SK-N-SH treated with all-trans-retinoic acid at 6 μM for 48 hours (cell line): ENCODE measurements around the gene AOPEP.

ENCODE experiments used
- BACH2 ChIP-seq: fragments of 250-450 bp; sonication (Bioruptor Pico); IDR thresholded peaks from 2 replicates; pipeline ENCODE4 v1.9.0; 2021; ENCODE audit warnings: mild to moderate bottlenecking, borderline replicate concordance
- CSRNP3 ChIP-seq: fragments of 250-450 bp; sonication (Bioruptor Pico); IDR thresholded peaks from 2 replicates; pipeline ENCODE4 v1.5.1; 2021; ENCODE audit warnings: mild to moderate bottlenecking, moderate library complexity
- ISL1 ChIP-seq: fragments of 250-450 bp; sonication (Bioruptor Pico); IDR thresholded peaks from 2 replicates; pipeline ENCODE4 v2.1.2; 2022; ENCODE audit warnings: mild to moderate bottlenecking, moderate library complexity
- OSR1 ChIP-seq: fragments of 250-450 bp; sonication (Bioruptor Pico); IDR thresholded peaks from 2 replicates; pipeline ENCODE4 v1.8.0; 2022; ENCODE audit warnings: moderate library complexity, mild to moderate bottlenecking, inconsistent platforms
- PATZ1 ChIP-seq: fragments of 250-450 bp; sonication (Bioruptor Pico); IDR thresholded peaks from 2 replicates; pipeline ENCODE4 v1.8.0; 2020; ENCODE audit warnings: mild to moderate bottlenecking, moderate library complexity, borderline replicate concordance
- PPARA ChIP-seq: fragments of 250-450 bp; sonication (Bioruptor Pico); IDR thresholded peaks from 2 replicates; pipeline ENCODE4 v1.5.0; 2020; ENCODE audit warnings: mild to moderate bottlenecking, borderline replicate concordance
- RARB ChIP-seq: fragments of 250-450 bp; sonication (Bioruptor Pico); IDR thresholded peaks from 2 replicates; pipeline ENCODE4 v1.8.0; 2021; ENCODE audit warnings: mild to moderate bottlenecking, moderate library complexity
- SNAI2 ChIP-seq: fragments of 250-450 bp; sonication (Bioruptor Pico); IDR thresholded peaks from 2 replicates; pipeline ENCODE4 v1.5.0; 2020; ENCODE audit warnings: mild to moderate bottlenecking, moderate library complexity
- ZC3H10 ChIP-seq: fragments of 250-450 bp; sonication (Bioruptor Pico); IDR thresholded peaks from 2 replicates; pipeline ENCODE4 v1.5.1; 2021; ENCODE audit warnings: mild to moderate bottlenecking, moderate library complexity
- ZFP3 ChIP-seq: fragments of 250-450 bp; sonication (Bioruptor Pico); IDR thresholded peaks from 2 replicates; pipeline ENCODE4 v1.5.0; 2020; ENCODE audit warnings: mild to moderate bottlenecking, moderate library complexity
- ZNF70 ChIP-seq: fragments of 450-650 bp; formaldehyde crosslinking; IDR thresholded peaks from 2 replicates; pipeline ENCODE4 v1.5.0; 2020; ENCODE audit warnings: mild to moderate bottlenecking, moderate library complexity
- TF ChIP-seq, protein P1 (sequence below): fragments of 250-450 bp; sonication (Bioruptor Pico); IDR thresholded peaks from 2 replicates; pipeline ENCODE4 v1.5.1; 2020; ENCODE audit warnings: low read depth, mild to moderate bottlenecking, moderate library complexity

DNA sequence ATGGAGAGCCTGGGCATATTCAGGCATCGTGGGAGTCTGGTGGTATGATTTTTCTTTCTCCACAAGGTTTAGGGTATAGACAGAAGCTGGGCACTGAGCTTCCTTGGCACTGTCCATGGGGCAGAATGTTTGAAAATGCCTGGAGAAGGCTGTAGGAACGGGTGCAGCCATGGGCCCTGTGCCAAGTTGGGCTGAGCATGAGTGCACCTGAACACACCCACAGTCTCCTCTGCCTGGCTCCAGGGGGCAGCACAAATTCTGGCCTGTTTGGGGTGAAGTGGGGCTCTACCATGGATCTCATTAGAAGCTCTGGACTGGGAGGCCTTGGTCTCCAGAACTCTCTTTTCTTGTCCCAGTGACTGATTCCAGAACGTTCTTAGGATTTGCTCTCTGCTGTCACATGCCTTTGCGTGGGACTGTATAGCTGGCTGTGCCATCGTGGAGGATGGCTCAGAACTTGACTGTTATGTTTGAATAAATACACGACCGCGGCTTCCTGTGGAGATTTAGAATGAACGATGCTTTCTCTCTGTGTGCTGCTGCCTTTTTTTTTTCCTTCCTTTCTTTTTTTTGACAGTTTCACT, 361.3 kb downstream of the AOPEP start:
- TF ChIP-seq ISL1 (no peak), CSRNP3 (CRISPR knock-in tag) (no peak), PATZ1 (CRISPR knock-in tag) (no peak), ZC3H10 (no peak), RARB (CRISPR knock-in tag) (no peak), PPARA (CRISPR knock-in tag) (no peak), ZFP3 (no peak), ZNF70 (CRISPR knock-in tag) (no peak), BACH2 (CRISPR knock-in tag) (no peak), OSR1 (no peak), SNAI2 (CRISPR knock-in tag) (no peak)
- TF ChIP-seq, protein P1, sequence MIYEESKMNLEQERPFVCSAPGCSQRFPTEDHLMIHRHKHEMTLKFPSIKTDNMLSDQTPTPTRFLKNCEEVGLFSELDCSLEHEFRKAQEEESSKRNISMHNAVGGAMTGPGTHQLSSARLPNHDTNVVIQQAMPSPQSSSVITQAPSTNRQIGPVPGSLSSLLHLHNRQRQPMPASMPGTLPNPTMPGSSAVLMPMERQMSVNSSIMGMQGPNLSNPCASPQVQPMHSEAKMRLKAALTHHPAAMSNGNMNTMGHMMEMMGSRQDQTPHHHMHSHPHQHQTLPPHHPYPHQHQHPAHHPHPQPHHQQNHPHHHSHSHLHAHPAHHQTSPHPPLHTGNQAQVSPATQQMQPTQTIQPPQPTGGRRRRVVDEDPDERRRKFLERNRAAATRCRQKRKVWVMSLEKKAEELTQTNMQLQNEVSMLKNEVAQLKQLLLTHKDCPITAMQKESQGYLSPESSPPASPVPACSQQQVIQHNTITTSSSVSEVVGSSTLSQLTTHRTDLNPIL, result no peak
